Cardiac septum (tissue), 1 donor: ENCODE data around the gene AGFG2. TPM values are rescaled to one million over a fixed set of nuclear protein-coding genes. Genes with fewer than 3 reads are reported as not detected.

Source experiments
- DNase-seq: peaks from one replicate; pipeline ENCODE4 v3.0.0-alpha.2; 2020; ENCODE audit warnings: low spot score
- intact Hi-C: fragments of 100-400 bp; cut with DNase I; formaldehyde crosslinking; loops from one replicate; pipeline ENCODE4 v1.14.0; 2022
- total RNA-seq: library from RNA; stranded (reverse); fragmentation: NEBNext Ultra II Directional; extraction: Animal tissue kit (Norgen Biotek cat#: 25700); gene quantifications from one replicate; pipeline ENCODE4 v1.2.1, GENCODE V29; 2021
- donor health status: DM: no; HTN: no; CAD: no.

The AGFG2 gene
- total RNA-seq, 1 donor from 2014 or later: 28.6 TPM

DNA sequence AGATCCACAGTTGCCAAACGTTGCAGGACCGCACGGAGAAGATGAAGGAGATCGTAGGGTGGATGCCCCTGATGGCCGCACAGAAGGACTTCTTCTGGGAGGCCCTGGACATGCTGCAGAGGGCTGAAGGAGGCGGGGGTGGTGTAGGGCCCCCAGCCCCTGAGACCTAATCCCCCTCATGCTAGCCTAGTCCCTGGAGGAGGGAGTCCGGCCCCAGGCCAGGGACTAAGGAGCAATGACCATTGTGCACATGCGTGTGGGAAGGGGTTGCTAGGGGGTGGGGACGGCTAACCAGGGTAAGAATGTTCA, 61.7 kb downstream of the AGFG2 start:
- intact Hi-C loops: no loop called here
- no peak for DNase-seq

DNA sequence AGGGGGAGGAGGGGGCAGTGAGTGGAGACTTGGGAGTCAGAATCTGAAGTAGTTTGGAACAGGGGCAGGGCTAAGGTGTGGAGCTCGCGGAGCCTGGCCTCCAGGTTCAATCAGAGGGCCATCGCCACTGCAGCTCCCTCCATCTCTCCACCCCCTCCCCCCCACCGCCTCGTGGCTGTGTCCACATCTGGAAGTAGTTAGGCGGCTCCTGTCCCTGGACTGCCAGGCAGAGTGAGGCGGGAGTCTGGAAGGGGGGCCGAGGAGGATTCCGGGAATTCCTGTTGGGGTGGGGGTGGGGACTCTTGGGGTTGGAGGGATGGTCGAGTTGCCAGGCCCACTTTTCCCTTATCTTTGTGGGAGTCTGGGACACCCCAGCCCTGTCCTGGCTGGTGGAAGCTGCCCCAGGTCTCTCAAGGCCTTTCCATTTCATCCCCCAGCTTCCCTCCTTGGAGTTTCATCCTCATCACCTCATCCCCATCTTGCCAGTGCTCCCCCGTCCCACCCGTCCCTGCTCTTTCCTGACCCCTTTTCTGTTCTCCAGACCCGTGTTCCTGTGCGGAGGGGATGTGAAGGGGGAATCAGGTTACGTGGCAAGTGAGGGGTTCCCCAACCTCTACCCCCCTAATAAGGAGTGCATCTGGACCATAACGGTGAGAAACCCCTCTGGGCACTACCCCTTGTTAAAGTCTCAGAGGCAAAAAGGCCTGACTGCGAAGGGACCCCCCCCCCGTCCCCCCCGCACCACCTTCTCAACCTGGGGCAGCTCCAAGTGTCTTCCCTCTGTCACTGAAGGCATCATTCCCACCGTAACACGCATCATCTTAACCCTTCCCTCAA, 64.1 kb downstream of the AGFG2 start:
- intact Hi-C loops: loop anchor here (2.0 kb wide), 1 partner anchor 14 kb away; no protein-coding TSS in a partner anchor
- DNase-seq: no peak

DNA sequence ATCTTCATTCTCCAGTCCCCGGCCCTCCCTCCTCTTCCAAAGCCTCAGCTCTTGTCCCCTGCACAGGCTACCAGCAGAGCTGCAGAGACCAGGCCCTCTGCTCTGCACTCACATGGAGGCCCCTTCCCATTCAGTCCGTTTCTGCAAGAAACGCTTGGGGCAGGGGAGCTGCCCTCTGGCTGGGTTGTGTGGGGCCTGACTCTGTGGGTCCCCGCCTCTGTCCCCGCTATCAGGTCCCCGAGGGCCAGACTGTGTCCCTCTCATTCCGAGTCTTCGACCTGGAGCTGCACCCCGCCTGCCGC, 64.7 kb downstream of the AGFG2 start:
- intact Hi-C loops: loop anchor here (2.0 kb wide), 1 partner anchor 15 kb away; no protein-coding TSS in a partner anchor
- DNase-seq: no peak

DNA sequence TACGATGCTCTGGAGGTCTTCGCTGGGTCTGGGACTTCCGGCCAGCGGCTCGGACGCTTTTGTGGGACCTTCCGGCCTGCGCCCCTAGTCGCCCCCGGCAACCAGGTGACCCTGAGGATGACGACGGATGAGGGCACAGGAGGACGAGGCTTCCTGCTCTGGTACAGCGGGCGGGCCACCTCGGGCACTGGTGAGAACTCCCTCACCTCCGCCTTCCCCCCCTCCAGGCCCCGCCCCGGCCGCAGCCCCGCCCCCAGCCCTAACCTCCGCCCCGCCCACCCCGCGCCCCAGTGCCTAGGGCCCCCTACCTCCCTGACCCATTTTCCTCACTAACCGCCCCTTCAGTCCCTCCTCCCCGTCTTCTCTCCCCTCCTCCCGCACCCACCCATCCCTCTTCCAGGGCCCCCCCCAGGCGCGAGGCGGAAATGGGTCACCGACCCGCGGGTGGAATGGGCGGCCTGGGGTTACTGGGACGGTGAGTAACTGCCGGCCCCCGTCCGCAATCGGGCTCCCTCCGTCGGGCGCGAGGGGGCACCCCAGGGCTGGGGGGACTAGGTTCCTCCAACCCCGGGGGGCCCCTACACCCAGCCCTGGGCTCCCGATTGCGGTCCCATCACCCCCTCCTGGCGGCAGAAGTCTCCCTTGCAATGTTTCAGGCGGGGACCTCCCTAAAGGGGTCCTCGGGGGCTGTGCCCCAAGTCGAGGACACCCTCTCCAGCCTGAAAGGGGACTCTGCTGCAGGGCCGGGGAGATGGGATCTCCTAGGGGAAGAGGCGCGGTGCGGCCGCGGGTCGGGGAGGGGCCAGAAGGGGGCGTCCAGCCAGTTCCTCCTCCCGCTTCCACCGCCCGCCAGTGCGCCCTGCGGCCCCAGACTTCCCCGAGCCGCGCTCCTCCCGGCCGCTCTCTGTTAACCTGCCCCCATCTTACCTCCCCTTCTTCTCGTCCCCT, 65.3 kb downstream of the AGFG2 start:
- peak; percentile 90 for DNase-seq
- intact Hi-C loops: no loop called here

DNA sequence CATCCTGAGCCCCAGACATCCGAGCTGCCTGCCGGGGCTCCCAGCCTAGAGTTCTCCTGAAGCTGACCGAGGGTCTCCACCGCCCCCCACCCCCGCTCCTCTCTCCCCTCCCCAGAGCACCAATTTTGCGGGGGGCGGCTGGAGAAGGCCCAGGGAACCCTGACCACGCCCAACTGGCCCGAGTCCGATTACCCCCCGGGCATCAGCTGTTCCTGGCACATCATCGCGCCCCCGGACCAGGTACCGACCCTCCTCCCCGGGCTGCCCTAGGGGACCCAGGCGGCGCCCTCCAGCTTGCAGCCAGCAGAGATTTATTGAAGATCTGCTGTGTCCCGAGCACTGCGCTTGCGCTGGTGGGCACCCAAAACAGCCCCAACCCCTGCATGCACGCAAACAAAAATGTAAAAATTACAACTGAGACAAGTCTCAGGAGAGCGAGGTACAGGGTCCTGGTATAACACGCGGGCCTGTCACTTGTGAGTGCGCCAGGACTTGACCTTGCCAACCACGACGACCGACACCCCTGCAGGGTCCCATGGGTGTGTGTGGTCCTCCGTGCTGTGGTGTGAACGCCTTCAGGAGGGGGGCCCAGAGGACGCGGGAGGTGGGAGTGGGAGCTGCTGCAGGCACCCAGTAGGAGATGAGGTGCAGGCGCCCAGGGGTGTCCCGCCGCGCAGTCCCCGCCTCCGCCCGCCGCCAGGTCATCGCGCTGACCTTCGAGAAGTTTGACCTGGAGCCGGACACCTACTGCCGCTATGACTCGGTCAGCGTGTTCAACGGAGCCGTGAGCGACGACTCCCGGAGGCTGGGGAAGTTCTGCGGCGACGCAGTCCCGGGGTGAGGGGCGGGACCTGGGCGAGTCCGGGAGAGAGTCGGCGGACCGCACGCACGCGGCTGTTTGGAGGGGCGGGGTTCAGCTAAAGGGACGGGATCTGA, 66.2 kb downstream of the AGFG2 start:
- intact Hi-C loops: loop anchor here (5.0 kb wide), 1 partner anchor 87 kb away; the partner anchor contains the start of gene GIGYF1
- no peak for DNase-seq

DNA sequence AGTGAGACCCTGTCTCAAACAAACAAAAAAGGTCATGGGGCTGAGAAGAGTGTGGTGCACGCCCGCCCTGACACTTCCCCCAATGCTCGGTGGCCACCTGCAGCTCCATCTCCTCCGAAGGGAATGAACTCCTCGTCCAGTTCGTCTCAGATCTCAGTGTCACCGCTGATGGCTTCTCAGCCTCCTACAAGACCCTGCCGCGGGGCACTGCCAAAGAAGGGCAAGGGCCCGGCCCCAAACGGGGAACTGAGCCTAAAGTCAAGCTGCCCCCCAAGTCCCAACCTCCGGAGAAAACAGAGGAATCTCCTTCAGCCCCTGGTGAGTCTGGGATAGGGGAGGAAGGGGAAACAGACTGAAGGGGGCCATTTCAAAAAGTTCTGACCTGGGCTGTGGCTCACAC, 67.3 kb downstream of the AGFG2 start:
- intact Hi-C loops: loop anchor here (5.0 kb wide), 1 partner anchor 86 kb away; the partner anchor contains the start of gene GIGYF1
- DNase-seq: no peak

DNA sequence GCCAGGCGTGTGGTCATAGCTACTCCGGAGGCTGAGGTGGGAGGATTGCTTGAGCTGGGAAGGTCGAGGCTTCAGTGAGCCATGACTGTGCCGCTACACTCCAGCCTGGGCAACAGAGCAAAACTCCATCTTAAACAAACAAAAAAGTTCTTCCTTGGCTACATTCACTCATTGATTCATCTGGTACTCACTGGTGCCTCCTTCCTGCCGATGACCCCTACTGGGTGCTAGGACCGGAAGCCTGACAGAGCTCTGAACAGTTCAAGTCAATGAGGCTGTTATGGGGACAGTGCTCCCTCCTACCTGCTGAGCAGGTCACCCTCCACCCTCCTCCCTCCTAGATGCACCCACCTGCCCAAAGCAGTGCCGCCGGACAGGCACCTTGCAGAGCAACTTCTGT, 68.1 kb downstream of the AGFG2 start:
- DNase-seq: no peak
- intact Hi-C loops: loop anchor here (5.0 kb wide), 1 partner anchor 85 kb away; the partner anchor contains the start of gene GIGYF1

DNA sequence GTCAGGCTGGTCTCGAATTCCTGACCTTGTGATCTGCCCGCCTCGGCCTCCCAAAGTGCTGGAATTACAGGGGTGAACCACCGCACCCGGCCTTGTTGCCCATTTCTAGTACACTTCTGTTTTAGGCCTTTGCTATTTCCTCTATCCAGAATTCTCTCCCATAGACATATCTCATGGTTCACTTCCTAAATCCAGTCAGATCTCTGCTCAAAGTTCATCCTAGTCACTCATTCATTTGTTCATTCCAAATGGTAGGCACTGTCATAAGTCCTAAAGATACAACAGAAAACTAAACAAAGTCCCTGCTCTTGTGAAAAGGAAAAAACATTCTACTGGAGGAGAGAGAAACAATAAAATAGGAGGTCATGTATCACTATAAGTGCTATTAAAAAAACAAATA, 71.0 kb downstream of the AGFG2 start:
- no peak for DNase-seq
- intact Hi-C loops: loop anchor here (5.0 kb wide), 1 partner anchor 82 kb away; the partner anchor contains the start of gene GIGYF1

DNA sequence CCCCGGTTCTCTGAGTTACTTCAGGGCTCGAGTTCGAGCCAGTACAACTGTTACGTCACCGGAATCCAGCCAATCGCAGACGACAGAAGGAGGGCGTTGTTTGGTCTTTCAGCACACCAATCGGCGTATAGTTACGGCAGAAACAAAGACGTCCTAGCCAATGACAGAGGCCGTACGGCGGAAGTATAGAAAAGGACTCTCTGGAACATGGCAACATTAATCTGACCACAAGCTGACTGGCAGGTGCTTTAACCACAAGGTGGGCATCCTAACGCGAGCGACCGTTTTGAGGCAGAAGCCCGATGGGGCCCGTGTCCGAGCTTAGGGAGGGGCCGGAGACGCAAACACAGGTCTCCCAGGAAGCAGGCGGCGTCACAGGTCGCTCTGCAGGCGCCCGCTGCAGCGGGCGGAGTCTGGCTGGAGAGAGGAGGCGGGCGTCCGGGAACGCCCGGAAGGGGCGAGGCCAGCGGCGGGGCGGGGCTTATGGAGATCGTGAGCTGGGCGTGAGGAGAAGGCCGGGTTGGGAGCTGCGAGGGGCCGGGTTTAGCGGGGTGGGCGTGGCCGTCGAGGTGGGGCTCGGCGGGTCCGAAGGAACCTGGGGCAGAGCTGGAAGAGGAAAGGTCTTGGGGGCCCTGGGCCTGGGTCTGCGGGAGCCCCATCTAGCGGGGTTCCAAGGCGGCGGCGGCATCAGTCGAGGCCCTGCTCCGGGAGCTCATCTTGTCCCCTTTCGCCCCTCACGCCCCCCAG, 73.2 kb downstream of the AGFG2 start, which contains the start of gene MOSPD3:
MOSPD3 (plus strand) TSS at position 558 of the 747 bp plus-strand sequence. CDS start 252 bp downstream, outside the sequence.
- peak; percentile 99 for DNase-seq
- intact Hi-C loops: loop anchor here (1.0 to 2.0 kb wide), 2 partner anchors 26 to 61 kb away; partner anchors contain the start of genes FBXO24, GNB2 and LRCH4

DNA sequence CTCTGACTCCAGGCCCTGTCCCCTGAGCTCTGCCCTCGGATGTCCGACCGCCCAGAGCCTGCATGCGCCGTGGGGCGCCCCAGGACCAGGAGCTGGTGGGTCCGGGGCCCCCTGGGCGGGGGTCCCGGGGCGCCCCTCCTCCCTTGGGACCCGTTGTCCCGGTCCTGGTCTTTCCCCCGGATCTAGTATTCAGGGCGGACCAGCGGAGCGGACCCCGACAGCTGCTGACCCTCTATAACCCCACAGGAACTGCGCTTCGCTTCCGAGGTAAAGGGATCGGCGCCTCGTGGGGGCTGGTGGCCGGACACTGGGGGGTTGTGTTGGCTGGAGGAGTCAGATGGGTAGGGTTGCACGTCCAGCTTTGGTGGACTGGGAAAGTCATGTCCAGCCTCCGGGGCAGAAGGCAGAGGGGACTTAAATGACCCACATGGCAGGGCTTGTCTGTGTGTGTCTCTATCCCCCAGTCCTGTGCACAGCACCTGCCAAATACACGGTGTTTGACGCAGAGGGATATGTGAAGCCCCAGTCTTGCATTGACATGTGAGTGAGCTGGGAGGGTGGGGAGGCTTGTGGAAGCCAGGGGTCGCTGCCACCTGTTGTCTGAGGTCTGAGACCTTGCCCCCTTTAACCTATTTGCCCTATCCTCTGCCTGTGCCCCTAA, 73.9 kb downstream of the AGFG2 start:
- intact Hi-C loops: loop anchor here (1.0 to 2.0 kb wide), 2 partner anchors 27 to 60 kb away; partner anchors contain the start of genes FBXO24, GNB2 and LRCH4
- no peak for DNase-seq

DNA sequence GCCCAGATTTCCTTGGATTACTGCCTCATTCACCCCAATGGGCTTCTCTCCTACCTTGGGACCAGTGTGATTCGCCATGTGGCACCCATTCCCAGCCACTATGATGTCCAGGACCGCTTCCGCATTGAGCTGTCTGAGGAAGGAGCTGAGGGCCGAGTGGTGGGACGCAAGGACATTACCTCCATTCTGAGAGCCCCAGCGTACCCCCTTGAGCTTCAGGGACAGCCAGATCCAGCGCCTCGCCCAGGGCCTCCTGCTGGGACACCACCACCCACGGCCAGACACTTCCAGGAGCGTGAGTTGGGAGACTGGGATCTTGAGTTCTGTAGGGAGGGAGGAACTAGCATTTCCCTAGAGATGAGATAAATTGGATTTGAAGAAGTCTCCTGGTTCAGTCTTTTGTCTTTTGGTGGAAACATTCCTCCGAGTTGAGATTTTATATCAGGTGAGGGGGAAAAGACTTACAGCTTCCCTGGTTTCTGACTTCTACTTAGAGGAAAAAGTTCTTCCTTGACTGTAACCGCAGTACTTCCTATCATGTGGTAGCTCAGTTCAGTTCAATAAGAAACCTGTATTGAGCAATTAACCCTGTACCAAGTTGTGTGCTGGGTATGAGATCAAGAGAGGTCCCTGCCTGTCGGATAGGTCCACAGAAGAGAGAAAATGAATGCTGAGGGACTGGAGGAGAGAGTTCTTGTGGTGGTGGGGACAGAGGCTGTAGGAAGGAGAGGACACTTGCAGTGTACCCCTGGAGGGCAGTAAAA, 74.6 kb downstream of the AGFG2 start:
- no peak for DNase-seq
- intact Hi-C loops: loop anchor here (2.0 kb wide), 1 partner anchor 59 kb away; the partner anchor contains the start of gene GNB2

DNA sequence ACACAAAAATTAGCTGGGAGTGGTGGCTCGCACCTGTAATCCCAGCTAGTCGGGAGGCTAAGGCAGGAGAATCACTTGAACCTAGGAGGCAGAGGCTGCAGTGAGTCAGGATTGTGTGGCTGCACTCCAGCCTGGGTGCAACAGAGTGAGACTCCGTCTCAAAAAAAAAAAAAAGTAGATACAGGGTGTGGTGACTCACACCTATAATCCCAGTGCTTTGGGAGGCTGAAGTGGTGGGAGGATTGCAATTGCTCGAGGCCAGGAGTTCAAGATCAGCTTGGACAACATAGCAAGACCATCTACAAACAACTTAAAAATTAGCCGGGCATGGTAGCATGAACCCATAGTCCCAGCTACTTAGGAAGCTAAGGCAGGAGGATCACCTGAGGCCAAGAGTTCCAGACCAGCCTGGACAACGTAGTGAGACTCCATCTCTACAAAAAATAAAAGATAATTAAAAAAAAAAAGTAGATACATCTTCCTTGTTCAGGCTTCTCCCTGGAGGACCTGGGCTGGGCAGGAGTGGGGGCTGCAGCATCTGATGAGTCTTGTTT, 75.4 kb downstream of the AGFG2 start:
- intact Hi-C loops: no loop called here
- no peak for DNase-seq

Other genes starting within 250 kb of the AGFG2 start
- not detected for gene SPDYE3, start 231.5 kb upstream of the AGFG2 start, total RNA-seq
- gene PILRB, start 181.1 kb upstream of the AGFG2 start, total RNA-seq: 11.6 TPM
- gene PILRA, start 165.7 kb upstream of the AGFG2 start, total RNA-seq: 2.3 TPM
- gene ZCWPW1, start 110.5 kb upstream of the AGFG2 start, total RNA-seq: 3.4 TPM
- gene MEPCE, start 109.4 kb upstream of the AGFG2 start, total RNA-seq: 19.7 TPM
- gene PPP1R35, start 102.7 kb upstream of the AGFG2 start, total RNA-seq: 15.7 TPM
- 1.1 TPM for gene SPACDR, start 74.9 kb upstream of the AGFG2 start, total RNA-seq
- gene TSC22D4, start 60.0 kb upstream of the AGFG2 start, total RNA-seq: 35.0 TPM
- 0.22 TPM for gene NYAP1, start 55.3 kb upstream of the AGFG2 start, total RNA-seq
- not detected for gene SAP25, start 34.7 kb downstream of the AGFG2 start, total RNA-seq
- gene LRCH4, start 46.9 kb downstream of the AGFG2 start, total RNA-seq: 25.8 TPM
- 0.40 TPM for gene FBXO24, start 47.1 kb downstream of the AGFG2 start, total RNA-seq
- gene PCOLCE, start 63.2 kb downstream of the AGFG2 start, total RNA-seq: 39.5 TPM
- gene MOSPD3, start 73.3 kb downstream of the AGFG2 start, total RNA-seq: 9.2 TPM
- 0.13 TPM for gene TFR2, start 102.3 kb downstream of the AGFG2 start, total RNA-seq
- not detected for gene ACTL6B, start 117.2 kb downstream of the AGFG2 start, total RNA-seq
- gene GNB2, start 134.5 kb downstream of the AGFG2 start, total RNA-seq: 123 TPM
- gene GIGYF1, start 155.0 kb downstream of the AGFG2 start, total RNA-seq: 23.9 TPM
- 25.1 TPM for gene POP7, start 166.9 kb downstream of the AGFG2 start, total RNA-seq
- gene EPO, start 181.3 kb downstream of the AGFG2 start, total RNA-seq: not detected
- gene ZAN, start 194.4 kb downstream of the AGFG2 start, total RNA-seq: not detected